PFSK-1 (cell line): ENCODE results near the gene FERMT2.

Experiments
- FOXP2 ChIP-seq: optimal IDR thresholded peaks from 2 replicates; pipeline ENCODE3; 2011; ENCODE audit warnings: borderline replicate concordance, control low read depth, inconsistent platforms; ENCODE audit not compliant: insufficient read depth; ENCODE audit errors: extremely low read length, extremely low read depth
- POLR2AphosphoS5 ChIP-seq: IDR thresholded peaks from 2 replicates; pipeline ENCODE4 v1.6.1; 2012; ENCODE audit warnings: low read depth, mild to moderate bottlenecking, control low read depth, low read length, moderate library complexity
- SIN3A ChIP-seq: IDR thresholded peaks from 2 replicates; pipeline ENCODE4 v1.6.1; 2012; ENCODE audit warnings: mild to moderate bottlenecking, low read length, moderate library complexity, borderline replicate concordance; ENCODE audit not compliant: insufficient read depth
- TAF1 ChIP-seq: IDR thresholded peaks from 2 replicates; pipeline ENCODE4 v1.6.1; 2012; ENCODE audit warnings: low read length, control low read depth, borderline replicate concordance; ENCODE audit not compliant: insufficient read depth
- TF ChIP-seq, protein P1 (sequence below), 2 experiments: IDR thresholded peaks; 2 replicates each; pipeline versions ENCODE4 v1.6.1 to v1.8.0; 2011 to 2012; ENCODE audit warnings: low read depth in 2 of 2, low read length in 2 of 2, control low read depth in 1 of 2, inconsistent platforms in 1 of 2, mild to moderate bottlenecking in 1 of 2, moderate library complexity in 1 of 2; ENCODE audit not compliant: insufficient read depth in 1 of 2

Gene FERMT2

DNA sequence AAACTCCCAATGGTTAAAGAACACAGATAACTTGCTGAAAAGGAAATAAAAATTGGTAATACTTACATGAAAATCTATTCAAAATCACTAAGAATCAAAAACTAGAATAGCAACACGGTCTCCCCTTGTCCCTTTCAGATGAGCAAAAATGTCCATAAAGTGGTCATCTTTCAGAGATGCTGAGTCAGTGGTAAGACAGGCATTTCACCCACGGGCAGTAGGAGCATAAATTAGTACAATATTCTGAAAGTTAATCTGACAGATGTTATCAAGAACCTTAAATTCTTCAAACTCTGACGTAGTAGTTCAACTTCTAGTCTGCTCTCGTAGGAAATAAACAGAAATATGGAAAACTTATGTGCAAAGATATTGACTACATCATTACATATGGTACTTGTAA lies 126.4 kb downstream of the FERMT2 start:
- no peak for TF ChIP-seq TAF1
- TF ChIP-seq SIN3A: no peak
- TF ChIP-seq FOXP2: no peak
- TF ChIP-seq, protein P1, sequence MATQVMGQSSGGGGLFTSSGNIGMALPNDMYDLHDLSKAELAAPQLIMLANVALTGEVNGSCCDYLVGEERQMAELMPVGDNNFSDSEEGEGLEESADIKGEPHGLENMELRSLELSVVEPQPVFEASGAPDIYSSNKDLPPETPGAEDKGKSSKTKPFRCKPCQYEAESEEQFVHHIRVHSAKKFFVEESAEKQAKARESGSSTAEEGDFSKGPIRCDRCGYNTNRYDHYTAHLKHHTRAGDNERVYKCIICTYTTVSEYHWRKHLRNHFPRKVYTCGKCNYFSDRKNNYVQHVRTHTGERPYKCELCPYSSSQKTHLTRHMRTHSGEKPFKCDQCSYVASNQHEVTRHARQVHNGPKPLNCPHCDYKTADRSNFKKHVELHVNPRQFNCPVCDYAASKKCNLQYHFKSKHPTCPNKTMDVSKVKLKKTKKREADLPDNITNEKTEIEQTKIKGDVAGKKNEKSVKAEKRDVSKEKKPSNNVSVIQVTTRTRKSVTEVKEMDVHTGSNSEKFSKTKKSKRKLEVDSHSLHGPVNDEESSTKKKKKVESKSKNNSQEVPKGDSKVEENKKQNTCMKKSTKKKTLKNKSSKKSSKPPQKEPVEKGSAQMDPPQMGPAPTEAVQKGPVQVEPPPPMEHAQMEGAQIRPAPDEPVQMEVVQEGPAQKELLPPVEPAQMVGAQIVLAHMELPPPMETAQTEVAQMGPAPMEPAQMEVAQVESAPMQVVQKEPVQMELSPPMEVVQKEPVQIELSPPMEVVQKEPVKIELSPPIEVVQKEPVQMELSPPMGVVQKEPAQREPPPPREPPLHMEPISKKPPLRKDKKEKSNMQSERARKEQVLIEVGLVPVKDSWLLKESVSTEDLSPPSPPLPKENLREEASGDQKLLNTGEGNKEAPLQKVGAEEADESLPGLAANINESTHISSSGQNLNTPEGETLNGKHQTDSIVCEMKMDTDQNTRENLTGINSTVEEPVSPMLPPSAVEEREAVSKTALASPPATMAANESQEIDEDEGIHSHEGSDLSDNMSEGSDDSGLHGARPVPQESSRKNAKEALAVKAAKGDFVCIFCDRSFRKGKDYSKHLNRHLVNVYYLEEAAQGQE (IDR thresholded peaks at IDR 0.05; ENCODE audit: insufficient read depth in 1 of 2, low read depth in 2 of 2, low read length in 2 of 2): no peak
- no peak for TF ChIP-seq POLR2AphosphoS5

DNA sequence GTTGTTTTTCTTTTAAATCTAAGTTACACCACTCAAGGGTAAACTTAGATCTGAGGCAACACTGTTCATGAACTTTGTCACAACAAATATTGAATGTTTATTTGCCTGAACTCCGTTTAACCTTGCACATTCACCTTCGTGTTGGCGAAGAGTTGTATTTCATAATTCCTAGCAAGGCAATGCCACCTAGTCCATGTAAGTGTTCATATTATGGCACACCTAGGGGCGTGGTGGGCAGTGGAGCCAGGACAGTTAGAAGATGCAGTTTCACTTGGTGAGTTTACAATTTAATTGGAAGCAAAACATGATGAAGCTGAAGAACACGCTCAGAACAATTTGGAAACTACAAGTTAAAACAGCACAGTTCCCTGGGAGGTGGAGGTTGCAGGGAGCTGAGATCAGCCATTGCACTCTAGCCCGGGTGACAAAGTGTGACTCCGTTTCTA lies 129.0 kb downstream of the FERMT2 start:
- no peak for TF ChIP-seq SIN3A
- no peak for TF ChIP-seq FOXP2
- TF ChIP-seq, protein P1 (IDR thresholded peaks at IDR 0.05; ENCODE audit: insufficient read depth in 1 of 2, low read depth in 2 of 2, low read length in 2 of 2): no peak
- TF ChIP-seq TAF1: no peak
- no peak for TF ChIP-seq POLR2AphosphoS5

DNA sequence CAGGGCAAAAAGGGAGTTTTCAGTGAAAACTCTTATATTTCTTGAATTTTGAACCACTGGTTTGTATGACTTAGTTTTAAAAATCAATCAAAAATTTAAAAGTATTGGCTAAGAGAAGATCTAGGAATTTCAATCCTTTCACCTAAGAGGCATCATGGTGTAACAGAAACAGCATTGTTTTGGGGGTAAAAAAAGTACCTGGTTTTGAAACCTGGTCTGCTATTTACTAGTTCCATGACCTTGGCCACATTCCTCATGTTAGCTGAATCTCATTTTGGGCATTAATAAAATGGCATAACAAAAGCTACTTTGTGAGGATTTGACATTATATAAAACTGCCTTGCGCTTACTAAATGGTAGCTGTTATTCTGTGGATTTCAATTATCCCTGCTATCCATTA lies 142.7 kb downstream of the FERMT2 start:
- TF ChIP-seq FOXP2 (no peak), SIN3A (no peak), POLR2AphosphoS5 (no peak), TAF1 (no peak)
- TF ChIP-seq, protein P1 (IDR thresholded peaks at IDR 0.05; ENCODE audit: insufficient read depth in 1 of 2, low read depth in 2 of 2, low read length in 2 of 2): no peak
